ENCODE measurements around the gene RNF20.
"Not testable (repeated sequence)": the region's sequence is repeated elsewhere in the genome, so short reads cannot be mapped to it uniquely, and the experiment has no call there.

RNF20 gene

GRCh38 chr9:101536938-101537337 lies 3.3 kb downstream of the RNF20 start:
- peak in 1 of 2 experiments; percentile 3 for DNase-seq (ENCODE audit: low read depth in 1 of 2, low spot score in 1 of 2)
- Histone ChIP-seq H3K27ac (replicated peaks) (no peak overlapping the region), H3K27me3 (ENCODE audit: insufficient read depth, poor library complexity, severe bottlenecking) (no peaks in the 10 kb centered on the region), H3K4me3 (replicated peaks; ENCODE audit: insufficient read depth, low read length) (no peak overlapping the region)
- TF ChIP-seq REST (IDR thresholded peaks at IDR 0.05; ENCODE audit: insufficient replicate concordance, low read depth) (peak; percentile 96), GABPA (IDR thresholded peaks at IDR 0.05; ENCODE audit: low read depth) (no peak), CTCF (IDR thresholded peaks at IDR 0.05; ENCODE audit: insufficient read depth, low read length) (no peak), POLR2AphosphoS5 (IDR thresholded peaks at IDR 0.05; ENCODE audit: low read depth) (no peak), SPI1 (IDR thresholded peaks at IDR 0.05; ENCODE audit: borderline replicate concordance, low read depth) (no peak)

- no peak for TF ChIP-seq REST (IDR thresholded peaks at IDR 0.05; ENCODE audit: insufficient replicate concordance, low read depth)
- no peak for TF ChIP-seq POLR2AphosphoS5 (IDR thresholded peaks at IDR 0.05; ENCODE audit: low read depth)
- TF ChIP-seq CTCF (IDR thresholded peaks at IDR 0.05; ENCODE audit: insufficient read depth, low read length) = no peak
- TF ChIP-seq GABPA (IDR thresholded peaks at IDR 0.05; ENCODE audit: low read depth) = no peak
- TF ChIP-seq SPI1 (IDR thresholded peaks at IDR 0.05; ENCODE audit: borderline replicate concordance, low read depth) = no peak
- no peak overlapping the region for H3K27ac ChIP-seq (replicated peaks)
- no peaks in the 10 kb centered on the region for H3K27me3 ChIP-seq (ENCODE audit: insufficient read depth, poor library complexity, severe bottlenecking)
- no peak overlapping the region for H3K4me3 ChIP-seq (replicated peaks; ENCODE audit: insufficient read depth, low read length)
- no peak for DNase-seq (ENCODE audit: low read depth in 1 of 2, low spot score in 1 of 2)
Observed at GRCh38 chr9:101540069-101540468, 6.4 kb downstream of the RNF20 start.

- no peak for DNase-seq (ENCODE audit: low read depth in 1 of 2, low spot score in 1 of 2)
- H3K4me3 ChIP-seq (replicated peaks; ENCODE audit: insufficient read depth, low read length) = no peak overlapping the region
- H3K27me3 ChIP-seq (ENCODE audit: insufficient read depth, poor library complexity, severe bottlenecking) = no peaks in the 10 kb centered on the region
- TF ChIP-seq CTCF (IDR thresholded peaks at IDR 0.05; ENCODE audit: insufficient read depth, low read length) (no peak), POLR2AphosphoS5 (IDR thresholded peaks at IDR 0.05; ENCODE audit: low read depth) (no peak), REST (IDR thresholded peaks at IDR 0.05; ENCODE audit: insufficient replicate concordance, low read depth) (no peak), SPI1 (IDR thresholded peaks at IDR 0.05; ENCODE audit: borderline replicate concordance, low read depth) (no peak), GABPA (IDR thresholded peaks at IDR 0.05; ENCODE audit: low read depth) (no peak)
- H3K27ac ChIP-seq (replicated peaks) = no peak overlapping the region
Observed at GRCh38 chr9:101543098-101543735, 9.6 kb downstream of the RNF20 start.

- not testable (repeated sequence) for H3K4me3 ChIP-seq (replicated peaks; ENCODE audit: insufficient read depth, low read length); H3K27me3 ChIP-seq (ENCODE audit: insufficient read depth, poor library complexity, severe bottlenecking); DNase-seq (ENCODE audit: low read depth in 1 of 2, low spot score in 1 of 2); H3K27ac ChIP-seq (replicated peaks)
Observed at GRCh38 chr9:101549472-101550098, 15.9 kb downstream of the RNF20 start.
